Thyroid gland (tissue), 4 donors: Measurements from ENCODE around the gene GALK2. TPM values are rescaled to one million over a fixed set of nuclear protein-coding genes. Genes with fewer than 3 reads are reported as not detected.
"Not testable (repeated sequence)": the region's sequence is repeated elsewhere in the genome, so short reads cannot be mapped to it uniquely, and the experiment has no call there.

Experiments used
- DNase-seq, 2 donors: peaks; one replicate each; pipeline ENCODE4 v3.0.0-alpha.2; 2019
- H3K27ac ChIP-seq, 3 donors: fragments of 200-600 bp; sonication (generic); 1 replicate in 2 of 3; 2 replicates in 1 of 3; pipeline ENCODE4 v1.5.1; 2016 to 2019; ENCODE audit warnings: mild to moderate bottlenecking in 1 of 3, moderate library complexity in 1 of 3
- H3K27me3 ChIP-seq: fragments of 200-600 bp; sonication (generic); one replicate; pipeline ENCODE4 v1.5.1; 2019
- H3K36me3 ChIP-seq, 2 donors: fragments of 200-600 bp; sonication (generic); one replicate each; pipeline ENCODE4 v1.5.1; 2016 to 2019
- H3K4me1 ChIP-seq, 2 donors: fragments of 200-600 bp; sonication (generic); one replicate each; pipeline ENCODE4 v1.5.1; 2017 to 2019
- H3K4me3 ChIP-seq, 3 donors: fragments of 200-600 bp; sonication (generic); replicated peaks in 1 of 3; 1 replicate in 2 of 3; 2 replicates in 1 of 3; pipeline ENCODE4 v1.5.1; 2016; ENCODE audit warnings: mild to moderate bottlenecking in 1 of 3
- H3K9me3 ChIP-seq: fragments of 200-600 bp; sonication (generic); one replicate; pipeline ENCODE4 v1.5.1; 2017
- CTCF ChIP-seq, 6 experiments: fragments of 200-600 bp in 3 of 6; fragments of 450-650 bp in 3 of 6; sonication (generic) in 3 of 6; IDR thresholded peaks; one replicate each; pipeline ENCODE4 v1.5.1; 2016 to 2019; ENCODE audit warnings: antibody characterized with exemption in 6 of 6, mild to moderate bottlenecking in 2 of 6, inconsistent platforms in 1 of 6, moderate library complexity in 1 of 6
- POLR2A ChIP-seq, 2 donors: fragments of 450-650 bp; IDR thresholded peaks; one replicate each; pipeline ENCODE4 v1.6.1; 2017; ENCODE audit warnings: antibody characterized with exemption in 2 of 2, mild to moderate bottlenecking in 2 of 2, moderate library complexity in 1 of 2
- WGBS, 2 donors: methylation state at CpG; one replicate each; pipeline ENCODE4 v1.1.5; 2017; 5-methylcytosine and 5-hydroxymethylcytosine counted together
- intact Hi-C: fragments of 100-400 bp; cut with DNase I; formaldehyde crosslinking; loops from one replicate; pipeline ENCODE4 v1.15.1; 2023
- total RNA-seq, 4 donors: library from RNA; depleted of rRNA; stranded (reverse); fragments of >200 nt; gene quantifications; one replicate each; pipeline ENCODE4 v1.2.3, GENCODE V29; 2016

GALK2 gene
- total RNA-seq, 4 donors from 2014 or later, result 50.4 to 85.5 (median 67.8) TPM

- Histone ChIP-seq H3K36me3 (no peaks in the 10 kb centered on the region), H3K4me1 (peaks cover 5 to 6% of the 10 kb centered on the region in 2 donors), H3K4me3 (no peak overlapping the region), H3K27me3 (no peaks in the 10 kb centered on the region), H3K27ac (no peak overlapping the region), H3K9me3 (no peaks in the 10 kb centered on the region)
- TF ChIP-seq POLR2A (IDR thresholded peaks at IDR 0.05) (no peak), CTCF (IDR thresholded peaks at IDR 0.05) (no peak)
- WGBS, 2 donors, result 87 to 93% methylated on average over 3 of the region's 3 CpGs
- no peak for DNase-seq
- intact Hi-C loops, result no loop called here
Measured at GRCh38 chr15:49174902-49175301, 4.9 kb downstream of the GALK2 start.

- DNase-seq, H3K36me3 ChIP-seq, H3K9me3 ChIP-seq, H3K27ac ChIP-seq, H3K27me3 ChIP-seq, H3K4me3 ChIP-seq, H3K4me1 ChIP-seq, intact Hi-C loops: not testable (repeated sequence)
- 91 to 95% methylated on average over 6 of the region's 6 CpGs for WGBS, 2 donors
Measured at GRCh38 chr15:49175582-49176397, 5.7 kb downstream of the GALK2 start.

- no peak overlapping the region for H3K4me3 ChIP-seq
- WGBS, 2 donors, result 97% methylated on average over 7 of the region's 7 CpGs
- TF ChIP-seq CTCF (IDR thresholded peaks at IDR 0.05), result no peak
- TF ChIP-seq POLR2A (IDR thresholded peaks at IDR 0.05), result no peak
- intact Hi-C loops, result no loop called here
- no peaks in the 10 kb centered on the region for H3K36me3 ChIP-seq
- no peaks in the 10 kb centered on the region for H3K9me3 ChIP-seq
- no peak overlapping the region for H3K27ac ChIP-seq
- no peak for DNase-seq
- H3K4me1 ChIP-seq, result peaks cover 0 to 8% of the 10 kb centered on the region in 2 donors
- no peaks in the 10 kb centered on the region for H3K27me3 ChIP-seq
Measured at GRCh38 chr15:49178497-49178896, 8.4 kb downstream of the GALK2 start.

GRCh38 chr15:49179433-49180190 lies 9.6 kb downstream of the GALK2 start:
- Histone ChIP-seq H3K27me3 (no peaks in the 10 kb centered on the region), H3K9me3 (no peaks in the 10 kb centered on the region), H3K4me3 (no peak overlapping the region), H3K27ac (no peak overlapping the region), H3K36me3 (no peaks in the 10 kb centered on the region), H3K4me1 (peaks cover 0 to 8% of the 10 kb centered on the region in 2 donors)
- no peak for TF ChIP-seq CTCF (IDR thresholded peaks at IDR 0.05)
- TF ChIP-seq POLR2A (IDR thresholded peaks at IDR 0.05), result no peak
- no peak for DNase-seq
- WGBS, 2 donors, result 81 to 82% methylated on average over 1 of the region's 1 CpG
- intact Hi-C loops, result no loop called here

- TF ChIP-seq POLR2A (IDR thresholded peaks at IDR 0.05) (no peak), CTCF (IDR thresholded peaks at IDR 0.05) (no peak)
- Histone ChIP-seq H3K4me3 (no peak overlapping the region), H3K36me3 (no peaks in the 10 kb centered on the region), H3K4me1 (peaks cover 0 to 8% of the 10 kb centered on the region in 2 donors), H3K9me3 (no peaks in the 10 kb centered on the region), H3K27ac (no peak overlapping the region), H3K27me3 (no peaks in the 10 kb centered on the region)
- 96 to 97% methylated on average over 4 of the region's 4 CpGs for WGBS, 2 donors
- intact Hi-C loops, result no loop called here
- no peak for DNase-seq
Measured at GRCh38 chr15:49182128-49182527, 12.1 kb downstream of the GALK2 start.

GRCh38 chr15:49183741-49184140 lies 13.7 kb downstream of the GALK2 start:
- DNase-seq, intact Hi-C loops, H3K4me1 ChIP-seq, H3K9me3 ChIP-seq, H3K4me3 ChIP-seq, H3K36me3 ChIP-seq, H3K27ac ChIP-seq, H3K27me3 ChIP-seq: not testable (repeated sequence)
- WGBS, 2 donors, result 93 to 94% methylated on average over 3 of the region's 3 CpGs
